SK-N-MC (cell line): Measurements from ENCODE around the gene SARNP.

Experiments used
- EZH2 ChIP-seq: fragments of 200-600 bp; sonication (generic); IDR thresholded peaks from one replicate; pipeline ENCODE4 v1.6.1; 2017; ENCODE audit warnings: antibody characterized with exemption
- POLR2AphosphoS5 ChIP-seq: IDR thresholded peaks from 2 replicates; pipeline ENCODE4 v1.6.1; 2012; ENCODE audit warnings: mild to moderate bottlenecking, low read depth, low read length, borderline replicate concordance

DNA sequence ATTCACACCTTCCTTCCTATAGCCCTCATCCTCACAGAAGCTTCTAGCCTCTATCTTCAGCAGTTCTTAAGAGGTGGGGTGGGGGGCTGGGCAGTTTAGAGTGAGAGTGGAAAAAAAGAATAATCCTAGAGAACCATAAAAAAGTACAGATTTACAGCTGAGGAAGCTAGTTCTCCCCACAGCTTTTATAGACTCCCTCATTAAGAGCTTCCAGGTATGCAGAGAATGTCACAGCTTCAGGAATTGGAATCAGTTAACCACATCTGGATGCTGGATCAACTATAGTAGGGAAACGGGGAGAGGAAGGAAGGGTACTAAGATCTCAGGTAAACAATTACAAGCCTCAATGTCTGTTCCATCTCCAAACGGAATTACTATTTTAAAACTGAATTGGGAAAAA, 62.3 kb downstream of the SARNP start:
- no peak for TF ChIP-seq POLR2AphosphoS5
- TF ChIP-seq EZH2: no peak
